Body of pancreas (tissue), 4 donors: ENCODE data around the gene RAC3. TPM values are rescaled to one million over a fixed set of nuclear protein-coding genes. Genes with fewer than 3 reads are reported as not detected.

Experiments
- ATAC-seq: fragments of 150-250 bp; one replicate; pipeline ENCODE4 v1.9.1; 2016
- DNase-seq, 4 donors: peaks; one replicate each; pipeline ENCODE4 v3.0.0-alpha.2; 2019
- H3K27ac ChIP-seq, 4 donors: fragments of 200-600 bp; sonication (generic); 1 replicate in 3 of 4; 2 replicates in 1 of 4; pipeline versions ENCODE4 v1.5.1 to v1.6.1; 2016 to 2019; ENCODE audit warnings: mild to moderate bottlenecking in 1 of 4, mixed read lengths in 1 of 4, moderate library complexity in 1 of 4
- H3K27me3 ChIP-seq, 2 donors: fragments of 200-600 bp; sonication (generic); one replicate each; pipeline ENCODE4 v1.6.0; 2016; ENCODE audit warnings: mild to moderate bottlenecking in 1 of 2
- H3K36me3 ChIP-seq, 2 donors: fragments of 200-600 bp; sonication (generic); replicated peaks in 1 of 2; 2 replicates each; pipeline ENCODE4 v1.5.1; 2016; ENCODE audit warnings: low read depth in 2 of 2; ENCODE audit not compliant: insufficient read depth in 1 of 2
- H3K4me1 ChIP-seq: fragments of 200-600 bp; sonication (generic); one replicate; pipeline ENCODE4 v1.6.0; 2016
- H3K4me3 ChIP-seq, 2 donors: fragments of 200-600 bp; sonication (generic); 1 replicate in 1 of 2; 2 replicates in 1 of 2; pipeline ENCODE4 v1.5.1; 2016 to 2019
- H3K9me3 ChIP-seq, 3 donors: fragments of 200-600 bp; sonication (generic); 1 replicate in 2 of 3; 2 replicates in 1 of 3; pipeline ENCODE4 v1.5.1; 2016
- CTCF ChIP-seq, 7 experiments: fragments of 450-650 bp in 4 of 7; fragments of 200-600 bp in 3 of 7; sonication (generic) in 3 of 7; IDR thresholded peaks; one replicate each; pipeline ENCODE4 v1.5.1; 2016 to 2019; ENCODE audit warnings: antibody characterized with exemption in 7 of 7
- POLR2A ChIP-seq, 3 donors: fragments of 450-650 bp; IDR thresholded peaks; one replicate each; pipeline ENCODE4 v1.6.1; 2016; ENCODE audit warnings: antibody characterized with exemption in 3 of 3, mild to moderate bottlenecking in 2 of 3
- WGBS, 2 donors: methylation state at CpG; one replicate each; pipeline ENCODE4 v1.1.5; 2017; 5-methylcytosine and 5-hydroxymethylcytosine counted together
- intact Hi-C: fragments of 100-400 bp; cut with DNase I; formaldehyde crosslinking; loops from one replicate; pipeline ENCODE4 v1.15.1; 2023
- total RNA-seq, 2 donors: library from RNA; depleted of rRNA; stranded (reverse); fragments of >200 nt; gene quantifications; one replicate each; pipeline ENCODE4 v1.1.0, GENCODE V29; 2016

Gene RAC3
- total RNA-seq, 2 donors from 2014 or later, result 3.1 TPM; not detected in 1

- peaks cover 38% of the 10 kb centered on the region for H3K4me1 ChIP-seq
- WGBS, 2 donors, result 79 to 82% methylated on average over 6 to 8 of the region's 8 CpGs
- H3K36me3 ChIP-seq, result no peaks in the 10 kb centered on the region
- no peak for TF ChIP-seq POLR2A (IDR thresholded peaks at IDR 0.05)
- no peak for TF ChIP-seq CTCF (IDR thresholded peaks at IDR 0.05)
- no peak for DNase-seq
- ATAC-seq, result no peak
- H3K9me3 ChIP-seq, result no peaks in the 10 kb centered on the region
- no peaks in the 10 kb centered on the region for H3K27me3 ChIP-seq
- no peak overlapping the region for H3K27ac ChIP-seq
- no peak overlapping the region for H3K4me3 ChIP-seq
- intact Hi-C loops, result no loop called here
Measured at GRCh38 chr17:82049106-82049505, 17.6 kb downstream of the RAC3 start.

- intact Hi-C loops, result no loop called here
- no peak overlapping the region for H3K4me3 ChIP-seq
- WGBS, 2 donors, result 93 to 100% methylated on average over 3 to 11 of the region's 16 CpGs
- DNase-seq (no peak), ATAC-seq (no peak)
- no peak overlapping the region for H3K27ac ChIP-seq
- H3K4me1 ChIP-seq, result peaks cover 38% of the 10 kb centered on the region
- H3K27me3 ChIP-seq, result no peaks in the 10 kb centered on the region
- TF ChIP-seq POLR2A (IDR thresholded peaks at IDR 0.05) (no peak), CTCF (IDR thresholded peaks at IDR 0.05) (no peak)
- H3K36me3 ChIP-seq, result no peaks in the 10 kb centered on the region
- H3K9me3 ChIP-seq, result no peaks in the 10 kb centered on the region
Measured at GRCh38 chr17:82049521-82049971, 18.1 kb downstream of the RAC3 start.

- no peak for DNase-seq
- TF ChIP-seq CTCF (IDR thresholded peaks at IDR 0.05) (no peak), POLR2A (IDR thresholded peaks at IDR 0.05) (no peak)
- no peaks in the 10 kb centered on the region for H3K27me3 ChIP-seq
- no peak overlapping the region for H3K4me3 ChIP-seq
- H3K27ac ChIP-seq, result no peak overlapping the region
- H3K9me3 ChIP-seq, result no peaks in the 10 kb centered on the region
- intact Hi-C loops, result no loop called here
- ATAC-seq, result no peak
- H3K4me1 ChIP-seq, result peaks cover 38% of the 10 kb centered on the region
- 80% methylated on average over 28 of the region's 28 CpGs; no CpG with 5 or more reads in 1 of the 2 donors for WGBS, 2 donors
- peaks cover 5% of the 10 kb centered on the region in 2 donors for H3K36me3 ChIP-seq
Measured at GRCh38 chr17:82050152-82050760, 18.8 kb downstream of the RAC3 start.

GRCh38 chr17:82050761-82051641 is 19.5 kb downstream of the RAC3 start:
- DNase-seq, result no peak
- peak; percentile 25 for ATAC-seq

More at GRCh38 chr17:82050761-82051641, 19.5 kb downstream of the RAC3 start:
- Histone ChIP-seq H3K4me1 (peaks cover 38% of the 10 kb centered on the region), H3K9me3 (no peaks in the 10 kb centered on the region), H3K27me3 (no peaks in the 10 kb centered on the region), H3K4me3 (peak overlapping the region; percentile 22 to 70), H3K27ac (peak overlapping the region in 3 of 4 donors; percentile 39 to 51 (median 40)), H3K36me3 (peaks cover 5 to 6% of the 10 kb centered on the region in 2 donors)
- WGBS, 2 donors, result 2 to 11% methylated on average over 24 to 74 of the region's 79 CpGs
- TF ChIP-seq POLR2A (IDR thresholded peaks at IDR 0.05) (no peak), CTCF (IDR thresholded peaks at IDR 0.05) (no peak)
- intact Hi-C loops, result no loop called here
